ENCODE results near the gene YWHAB.

YWHAB gene

GRCh38 chr20:44850272-44850671 lies 35.2 kb upstream of the YWHAB start:
- Histone ChIP-seq H3F3A (ENCODE audit: insufficient read depth) (no peaks in the 10 kb centered on the region), H3K9me3 (ENCODE audit: insufficient read depth, low read length) (no peaks in the 10 kb centered on the region), H3K27me3 (ENCODE audit: low read length) (no peaks in the 10 kb centered on the region), H3K9me2 (replicated peaks; ENCODE audit: insufficient read depth, low read length) (no peaks in the 10 kb centered on the region), H4K20me1 (ENCODE audit: low read depth, low read length) (no peaks in the 10 kb centered on the region), H3K9ac (ENCODE audit: low read length) (no peak overlapping the region), H3K4me3 (ENCODE audit: insufficient read depth, low read length, poor library complexity, severe bottlenecking) (no peak overlapping the region), H3K27ac (ENCODE audit: low read depth, low read length) (no peak overlapping the region), H2AFZ (ENCODE audit: low read depth, low read length, severe bottlenecking) (no peak overlapping the region), H3K36me3 (ENCODE audit: low read length) (no peaks in the 10 kb centered on the region), H3K79me2 (ENCODE audit: insufficient read depth, low read length) (no peaks in the 10 kb centered on the region), H3K4me2 (ENCODE audit: low read depth, low read length, poor library complexity, severe bottlenecking) (no peak overlapping the region)
- TF ChIP-seq CTCF (IDR thresholded peaks at IDR 0.05; ENCODE audit: insufficient read depth, low read length, poor library complexity, severe bottlenecking) (no peak), EZH2phosphoT487 (conservative IDR thresholded peaks at IDR 0.05; ENCODE audit: low read length) (no peak)

- Histone ChIP-seq H3K9ac (ENCODE audit: low read length) (no peak overlapping the region), H3F3A (ENCODE audit: insufficient read depth) (no peaks in the 10 kb centered on the region), H3K4me2 (ENCODE audit: low read depth, low read length, poor library complexity, severe bottlenecking) (no peak overlapping the region), H3K79me2 (ENCODE audit: insufficient read depth, low read length) (no peaks in the 10 kb centered on the region), H3K9me3 (ENCODE audit: insufficient read depth, low read length) (no peaks in the 10 kb centered on the region), H3K27me3 (ENCODE audit: low read length) (no peaks in the 10 kb centered on the region), H3K36me3 (ENCODE audit: low read length) (no peaks in the 10 kb centered on the region), H4K20me1 (ENCODE audit: low read depth, low read length) (no peaks in the 10 kb centered on the region), H3K27ac (ENCODE audit: low read depth, low read length) (no peak overlapping the region), H3K9me2 (replicated peaks; ENCODE audit: insufficient read depth, low read length) (no peaks in the 10 kb centered on the region), H3K4me3 (ENCODE audit: insufficient read depth, low read length, poor library complexity, severe bottlenecking) (no peak overlapping the region), H2AFZ (ENCODE audit: low read depth, low read length, severe bottlenecking) (no peak overlapping the region)
- TF ChIP-seq CTCF (IDR thresholded peaks at IDR 0.05; ENCODE audit: insufficient read depth, low read length, poor library complexity, severe bottlenecking) (no peak), EZH2phosphoT487 (conservative IDR thresholded peaks at IDR 0.05; ENCODE audit: low read length) (no peak)
Observed at GRCh38 chr20:44850837-44851236, 34.7 kb upstream of the YWHAB start.

- no peaks in the 10 kb centered on the region for H3K9me2 ChIP-seq (replicated peaks; ENCODE audit: insufficient read depth, low read length)
- H2AFZ ChIP-seq (ENCODE audit: low read depth, low read length, severe bottlenecking), result no peak overlapping the region
- no peaks in the 10 kb centered on the region for H3K9me3 ChIP-seq (ENCODE audit: insufficient read depth, low read length)
- H3K4me2 ChIP-seq (ENCODE audit: low read depth, low read length, poor library complexity, severe bottlenecking), result no peak overlapping the region
- no peaks in the 10 kb centered on the region for H3K27me3 ChIP-seq (ENCODE audit: low read length)
- H3K9ac ChIP-seq (ENCODE audit: low read length), result no peak overlapping the region
- no peaks in the 10 kb centered on the region for H3K36me3 ChIP-seq (ENCODE audit: low read length)
- no peak overlapping the region for H3K4me3 ChIP-seq (ENCODE audit: insufficient read depth, low read length, poor library complexity, severe bottlenecking)
- H3K79me2 ChIP-seq (ENCODE audit: insufficient read depth, low read length), result no peaks in the 10 kb centered on the region
- TF ChIP-seq EZH2phosphoT487 (conservative IDR thresholded peaks at IDR 0.05; ENCODE audit: low read length), result no peak
- H3K27ac ChIP-seq (ENCODE audit: low read depth, low read length), result no peak overlapping the region
- H4K20me1 ChIP-seq (ENCODE audit: low read depth, low read length), result no peaks in the 10 kb centered on the region
- H3F3A ChIP-seq (ENCODE audit: insufficient read depth), result no peaks in the 10 kb centered on the region
Observed at GRCh38 chr20:44851545-44851944, 34.0 kb upstream of the YWHAB start.

- TF ChIP-seq CTCF (IDR thresholded peaks at IDR 0.05; ENCODE audit: insufficient read depth, low read length, poor library complexity, severe bottlenecking), result no peak
- TF ChIP-seq EZH2phosphoT487 (conservative IDR thresholded peaks at IDR 0.05; ENCODE audit: low read length), result no peak
- no peaks in the 10 kb centered on the region for H3F3A ChIP-seq (ENCODE audit: insufficient read depth)
- no peak overlapping the region for H2AFZ ChIP-seq (ENCODE audit: low read depth, low read length, severe bottlenecking)
- H3K36me3 ChIP-seq (ENCODE audit: low read length), result no peaks in the 10 kb centered on the region
- no peaks in the 10 kb centered on the region for H4K20me1 ChIP-seq (ENCODE audit: low read depth, low read length)
- H3K79me2 ChIP-seq (ENCODE audit: insufficient read depth, low read length), result no peaks in the 10 kb centered on the region
- H3K4me3 ChIP-seq (ENCODE audit: insufficient read depth, low read length, poor library complexity, severe bottlenecking), result no peak overlapping the region
- H3K4me2 ChIP-seq (ENCODE audit: low read depth, low read length, poor library complexity, severe bottlenecking), result no peak overlapping the region
- H3K9ac ChIP-seq (ENCODE audit: low read length), result no peak overlapping the region
- peaks cover 5% of the 10 kb centered on the region; the same call in 1 of the 2 replicates for H3K9me3 ChIP-seq (ENCODE audit: insufficient read depth, low read length)
- H3K27ac ChIP-seq (ENCODE audit: low read depth, low read length), result no peak overlapping the region
- no peaks in the 10 kb centered on the region for H3K9me2 ChIP-seq (replicated peaks; ENCODE audit: insufficient read depth, low read length)
- H3K27me3 ChIP-seq (ENCODE audit: low read length), result no peaks in the 10 kb centered on the region
Observed at GRCh38 chr20:44856442-44856841, 29.1 kb upstream of the YWHAB start.

Data from SU-DHL-6 (cell line).